GM18511 (cell line): ENCODE data around the gene QSOX1.

Experiments
- ATAC-seq: cut with Tn5 transposase; IDR thresholded peaks from one replicate; pipeline ENCODE4 v1.9.1; 2021; ENCODE audit warnings: mild to moderate bottlenecking, moderate library complexity; ENCODE audit not compliant: unreplicated experiment

QSOX1 gene

GRCh38 chr1:180168786-180169639 lies 14.3 kb downstream of the QSOX1 start:
- ATAC-seq: peak; percentile 84

GRCh38 chr1:180169640-180170195 lies 15.0 kb downstream of the QSOX1 start:
- no peak for ATAC-seq

- no peak for ATAC-seq
Measured at GRCh38 chr1:180170546-180171151, 16.0 kb downstream of the QSOX1 start.

GRCh38 chr1:180171691-180172090 lies 17.0 kb downstream of the QSOX1 start:
- ATAC-seq: no peak

GRCh38 chr1:180173451-180173850 lies 18.8 kb downstream of the QSOX1 start:
- no peak for ATAC-seq

- ATAC-seq: no peak
Measured at GRCh38 chr1:180173952-180174351, 19.3 kb downstream of the QSOX1 start.

- no peak for ATAC-seq
Measured at GRCh38 chr1:180175291-180175690, 20.6 kb downstream of the QSOX1 start.

GRCh38 chr1:180175806-180176205 lies 21.1 kb downstream of the QSOX1 start:
- no peak for ATAC-seq

- ATAC-seq: no peak
Measured at GRCh38 chr1:180176965-180177364, 22.3 kb downstream of the QSOX1 start.

GRCh38 chr1:180177931-180178330 lies 23.3 kb downstream of the QSOX1 start:
- ATAC-seq: no peak

- peak; percentile 50 for ATAC-seq
Measured at GRCh38 chr1:180178511-180179161, 24.0 kb downstream of the QSOX1 start.

- no peak for ATAC-seq
Measured at GRCh38 chr1:180179162-180179957, 24.7 kb downstream of the QSOX1 start.

- no peak for ATAC-seq
Measured at GRCh38 chr1:180181048-180181447, 26.4 kb downstream of the QSOX1 start.

- no peak for ATAC-seq
Measured at GRCh38 chr1:180181996-180182642, 27.4 kb downstream of the QSOX1 start.

GRCh38 chr1:180182643-180183311 lies 28.1 kb downstream of the QSOX1 start:
- ATAC-seq: no peak

- ATAC-seq: no peak
Measured at GRCh38 chr1:180183426-180183825, 28.8 kb downstream of the QSOX1 start.

- ATAC-seq: no peak
Measured at GRCh38 chr1:180184041-180184440, 29.4 kb downstream of the QSOX1 start.

GRCh38 chr1:180185281-180185680 lies 30.6 kb downstream of the QSOX1 start:
- ATAC-seq: no peak

GRCh38 chr1:180185971-180186645 lies 31.4 kb downstream of the QSOX1 start:
- ATAC-seq: no peak
